Progenitor cell of endocrine pancreas (in vitro differentiated cells): ENCODE measurements around the gene SLC26A11. TPM values are rescaled to one million over a fixed set of nuclear protein-coding genes. Genes with fewer than 3 reads are reported as not detected.
"Not testable (repeated sequence)": the region's sequence is repeated elsewhere in the genome, so short reads cannot be mapped to it uniquely, and the experiment has no call there.

Experiments
- DNase-seq: peaks from one replicate; pipeline ENCODE4 v3.0.0; 2021; ENCODE audit warnings: low spot score; ENCODE audit not compliant: unreplicated experiment
- H3K27ac Mint-ChIP-seq: 2 replicates; pipeline ENCODE4 v1.8.0; 2021; ENCODE audit warnings: mild to moderate bottlenecking, moderate library complexity, mixed read lengths
- H3K27me3 Mint-ChIP-seq: 2 replicates; pipeline ENCODE4 v1.8.0; 2021; ENCODE audit warnings: mixed read lengths
- H3K36me3 Mint-ChIP-seq: 2 replicates; pipeline ENCODE4 v1.8.0; 2022; ENCODE audit warnings: mixed read lengths; ENCODE audit not compliant: insufficient read depth
- H3K4me1 Mint-ChIP-seq: 2 replicates; pipeline ENCODE4 v1.8.0; 2021; ENCODE audit warnings: low read depth, mixed read lengths
- H3K4me3 Mint-ChIP-seq: 2 replicates; pipeline ENCODE4 v1.8.0; 2021; ENCODE audit warnings: low read depth, mild to moderate bottlenecking, moderate library complexity, mixed read lengths
- H3K9me3 Mint-ChIP-seq: 2 replicates; pipeline ENCODE4 v1.8.0; 2021; ENCODE audit warnings: low read depth, mixed read lengths
- total RNA-seq: library from RNA; stranded (reverse); gene quantifications from 2 replicates; pipeline ENCODE4 v1.2.1, GENCODE V29; 2021
- TF ChIP-seq, protein P1 (sequence below): fragments of 200-600 bp; sonication (generic); IDR thresholded peaks from one replicate; pipeline ENCODE4 v1.5.0; 2021; ENCODE audit warnings: antibody characterized with exemption, mild to moderate bottlenecking; ENCODE audit not compliant: unreplicated experiment

Gene SLC26A11
- total RNA-seq, 1 donor from 2014 or later: 40.1 TPM

DNA sequence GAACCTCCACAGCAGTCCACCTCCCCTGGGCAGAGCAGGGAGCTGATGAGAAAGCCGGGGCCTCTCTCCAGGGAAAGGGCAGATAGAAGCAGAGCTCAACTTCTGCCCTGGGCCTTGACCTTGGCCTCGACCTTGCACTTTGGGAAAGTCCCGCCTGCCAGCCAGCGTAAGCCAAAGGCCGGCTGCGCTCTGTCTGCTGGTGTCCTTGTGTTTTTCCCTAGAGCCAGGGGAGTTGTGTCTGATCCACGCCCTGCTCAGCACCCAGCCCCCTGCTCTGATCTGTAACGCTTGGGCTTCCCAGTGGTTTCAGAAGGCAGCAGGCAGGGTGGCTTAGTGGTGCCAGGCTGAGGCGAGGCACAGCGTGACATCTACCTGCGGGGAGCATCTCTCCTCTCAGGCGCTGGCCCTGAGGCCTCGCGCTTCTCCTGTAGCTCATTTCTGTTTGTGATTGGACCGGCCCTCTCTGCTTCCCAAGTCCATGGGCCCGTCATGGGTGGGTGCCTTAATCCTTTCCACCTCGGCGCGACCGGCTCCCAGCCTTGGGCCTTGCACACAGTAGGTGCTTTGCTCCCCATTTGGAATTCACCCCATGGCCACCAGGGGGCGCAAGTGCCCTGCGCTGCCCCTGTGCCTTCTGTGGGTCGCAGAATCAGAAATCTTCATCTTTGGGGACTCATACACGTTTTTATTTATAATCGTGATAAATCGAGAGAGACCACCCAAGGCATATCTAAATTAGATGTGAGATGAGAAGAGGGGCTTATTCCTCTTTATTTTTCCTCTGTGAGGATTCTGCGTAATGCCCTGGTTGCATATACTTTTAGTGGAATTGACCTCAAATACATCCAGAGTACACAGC is 24.3 kb upstream of the SLC26A11 start:
- DNase-seq: no peak
- TF ChIP-seq, protein P1, sequence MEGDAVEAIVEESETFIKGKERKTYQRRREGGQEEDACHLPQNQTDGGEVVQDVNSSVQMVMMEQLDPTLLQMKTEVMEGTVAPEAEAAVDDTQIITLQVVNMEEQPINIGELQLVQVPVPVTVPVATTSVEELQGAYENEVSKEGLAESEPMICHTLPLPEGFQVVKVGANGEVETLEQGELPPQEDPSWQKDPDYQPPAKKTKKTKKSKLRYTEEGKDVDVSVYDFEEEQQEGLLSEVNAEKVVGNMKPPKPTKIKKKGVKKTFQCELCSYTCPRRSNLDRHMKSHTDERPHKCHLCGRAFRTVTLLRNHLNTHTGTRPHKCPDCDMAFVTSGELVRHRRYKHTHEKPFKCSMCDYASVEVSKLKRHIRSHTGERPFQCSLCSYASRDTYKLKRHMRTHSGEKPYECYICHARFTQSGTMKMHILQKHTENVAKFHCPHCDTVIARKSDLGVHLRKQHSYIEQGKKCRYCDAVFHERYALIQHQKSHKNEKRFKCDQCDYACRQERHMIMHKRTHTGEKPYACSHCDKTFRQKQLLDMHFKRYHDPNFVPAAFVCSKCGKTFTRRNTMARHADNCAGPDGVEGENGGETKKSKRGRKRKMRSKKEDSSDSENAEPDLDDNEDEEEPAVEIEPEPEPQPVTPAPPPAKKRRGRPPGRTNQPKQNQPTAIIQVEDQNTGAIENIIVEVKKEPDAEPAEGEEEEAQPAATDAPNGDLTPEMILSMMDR: peak; percentile 87
- Mint-ChIP-seq H3K27ac (peak overlapping the region; percentile 22), H3K9me3 (no peaks in the 10 kb centered on the region), H3K27me3 (peaks cover 16% of the 10 kb centered on the region), H3K36me3 (no peaks in the 10 kb centered on the region), H3K4me3 (no peak overlapping the region), H3K4me1 (peaks cover 1% of the 10 kb centered on the region)

DNA sequence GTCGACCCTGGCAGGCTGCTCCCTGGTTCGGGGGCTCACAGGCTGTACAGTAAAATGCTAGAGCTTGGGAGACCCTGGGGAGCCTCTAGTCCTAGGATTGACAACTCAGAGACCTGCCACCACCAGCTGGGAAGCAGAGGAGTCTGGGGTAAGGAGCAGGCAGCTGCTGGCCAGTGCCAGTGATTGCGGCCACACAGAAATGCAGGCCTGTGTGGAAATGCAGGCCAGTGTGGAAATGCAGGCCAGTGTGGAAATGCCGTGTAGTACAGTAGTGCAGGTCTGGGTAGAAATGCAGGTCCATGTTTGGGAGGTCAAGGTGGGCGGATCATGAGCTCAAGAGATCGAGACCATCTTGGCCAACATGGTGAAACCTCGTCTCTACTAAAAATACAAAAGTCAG is 23.6 kb upstream of the SLC26A11 start:
- TF ChIP-seq, protein P1: no peak
- peaks cover 14% of the 10 kb centered on the region for H3K27me3 Mint-ChIP-seq
- no peaks in the 10 kb centered on the region for H3K36me3 Mint-ChIP-seq
- H3K4me1 Mint-ChIP-seq: peaks cover 1% of the 10 kb centered on the region
- H3K4me3 Mint-ChIP-seq: no peak overlapping the region
- H3K27ac Mint-ChIP-seq: no peak overlapping the region
- no peak for DNase-seq
- no peaks in the 10 kb centered on the region for H3K9me3 Mint-ChIP-seq

DNA sequence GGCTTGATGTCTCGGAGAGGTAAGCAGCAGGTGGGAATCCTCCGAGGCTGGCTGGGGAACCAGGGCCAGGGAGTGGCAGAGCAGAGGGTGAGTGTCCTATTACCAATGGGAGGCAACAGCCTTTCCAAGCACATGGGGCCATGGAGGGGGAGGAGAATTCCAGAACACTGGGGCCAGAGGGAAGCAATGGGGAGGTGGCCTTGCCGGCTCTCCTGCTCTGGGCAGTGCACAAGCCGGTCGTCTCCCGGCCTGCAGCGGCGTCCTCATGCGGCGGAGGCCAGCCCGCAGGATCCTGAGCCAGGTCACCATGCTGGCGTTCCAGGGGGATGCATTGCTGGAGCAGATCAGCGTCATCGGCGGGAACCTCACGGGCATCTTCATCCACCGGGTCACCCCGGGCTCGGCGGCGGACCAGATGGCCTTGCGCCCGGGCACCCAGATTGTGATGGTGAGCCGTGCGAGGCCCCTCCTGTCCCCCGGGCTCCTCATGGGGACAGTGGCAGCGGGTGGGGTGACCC is 22.0 kb upstream of the SLC26A11 start:
- no peaks in the 10 kb centered on the region for H3K36me3 Mint-ChIP-seq
- H3K27me3 Mint-ChIP-seq: peaks cover 10% of the 10 kb centered on the region
- H3K9me3 Mint-ChIP-seq: no peaks in the 10 kb centered on the region
- no peak overlapping the region for H3K4me3 Mint-ChIP-seq
- TF ChIP-seq, protein P1: no peak
- DNase-seq: no peak
- peaks cover 1% of the 10 kb centered on the region for H3K4me1 Mint-ChIP-seq
- peak overlapping the region; percentile 45 for H3K27ac Mint-ChIP-seq

DNA sequence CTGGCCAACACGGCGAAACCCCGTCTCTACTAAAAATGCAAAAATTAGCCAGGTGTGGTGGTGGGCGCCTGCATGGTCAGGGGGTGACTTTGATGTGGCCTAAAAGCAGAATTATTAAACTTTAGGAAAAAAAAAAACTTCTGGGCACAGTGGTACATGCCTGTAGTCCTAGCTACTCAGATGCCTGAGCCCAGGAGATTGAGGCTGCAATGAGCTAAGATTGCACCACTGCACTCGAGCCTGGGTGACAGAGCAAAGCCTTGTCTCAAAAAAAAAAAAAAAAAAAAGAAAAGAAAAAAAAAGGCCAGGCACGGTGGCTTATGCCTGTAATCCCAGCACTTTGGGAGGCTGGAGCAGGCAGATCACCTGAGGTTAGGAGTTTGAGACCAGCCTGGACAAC is 20.9 kb upstream of the SLC26A11 start:
- H3K36me3 Mint-ChIP-seq, H3K9me3 Mint-ChIP-seq, H3K27ac Mint-ChIP-seq, H3K4me3 Mint-ChIP-seq, DNase-seq, H3K4me1 Mint-ChIP-seq, H3K27me3 Mint-ChIP-seq: not testable (repeated sequence)

DNA sequence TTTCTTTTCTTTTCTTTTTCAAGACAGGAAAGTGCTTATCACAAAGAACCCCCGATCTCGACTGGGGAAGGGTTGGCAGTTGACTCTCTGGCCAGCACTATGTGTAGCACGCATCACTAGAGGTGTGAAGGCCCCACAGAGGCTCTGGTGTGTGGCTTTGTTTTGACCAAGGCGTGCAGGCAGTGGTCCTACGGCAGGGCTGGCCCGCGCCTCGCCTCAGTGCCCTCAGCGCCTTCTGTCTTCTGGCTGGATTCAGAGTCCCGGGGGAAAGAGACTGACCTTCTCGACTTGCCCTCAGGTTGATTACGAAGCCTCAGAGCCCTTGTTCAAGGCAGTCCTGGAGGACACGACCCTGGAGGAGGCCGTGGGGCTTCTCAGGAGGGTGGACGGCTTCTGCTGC is 18.8 kb upstream of the SLC26A11 start:
- H3K27ac Mint-ChIP-seq: no peak overlapping the region
- TF ChIP-seq, protein P1: no peak
- no peaks in the 10 kb centered on the region for H3K27me3 Mint-ChIP-seq
- no peaks in the 10 kb centered on the region for H3K36me3 Mint-ChIP-seq
- no peaks in the 10 kb centered on the region for H3K4me1 Mint-ChIP-seq
- DNase-seq: no peak
- no peak overlapping the region for H3K4me3 Mint-ChIP-seq
- no peaks in the 10 kb centered on the region for H3K9me3 Mint-ChIP-seq

DNA sequence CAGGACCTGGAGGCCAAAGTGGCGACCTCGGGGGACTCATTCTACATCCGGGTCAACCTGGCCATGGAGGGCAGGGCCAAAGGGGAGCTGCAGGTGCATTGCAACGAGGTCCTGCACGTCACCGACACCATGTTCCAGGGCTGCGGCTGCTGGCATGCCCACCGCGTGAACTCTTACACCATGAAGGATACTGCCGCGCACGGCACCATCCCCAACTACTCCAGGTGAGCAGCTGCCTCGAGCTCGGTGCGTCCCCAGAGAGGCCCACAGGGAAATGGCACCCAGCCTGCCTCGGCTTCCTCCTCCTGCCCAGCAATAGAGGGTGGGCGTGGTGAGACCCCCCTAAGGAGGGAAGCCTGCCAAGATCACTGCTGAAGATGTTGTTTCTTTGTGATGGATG is 18.0 kb upstream of the SLC26A11 start:
- TF ChIP-seq, protein P1: no peak
- Mint-ChIP-seq H3K27ac (no peak overlapping the region), H3K4me1 (no peaks in the 10 kb centered on the region), H3K27me3 (no peaks in the 10 kb centered on the region), H3K36me3 (no peaks in the 10 kb centered on the region), H3K9me3 (no peaks in the 10 kb centered on the region), H3K4me3 (no peak overlapping the region)
- no peak for DNase-seq
